MV-4-11 (cell line): Measurements from ENCODE around the gene VGF.
"Not testable (repeated sequence)": the region's sequence is repeated elsewhere in the genome, so short reads cannot be mapped to it uniquely, and the experiment has no call there.

Experiments
- DNase-seq: peaks from one replicate; lab custom pipeline; 2025; lab: John Stamatoyannopoulos, UW

The VGF gene

DNA sequence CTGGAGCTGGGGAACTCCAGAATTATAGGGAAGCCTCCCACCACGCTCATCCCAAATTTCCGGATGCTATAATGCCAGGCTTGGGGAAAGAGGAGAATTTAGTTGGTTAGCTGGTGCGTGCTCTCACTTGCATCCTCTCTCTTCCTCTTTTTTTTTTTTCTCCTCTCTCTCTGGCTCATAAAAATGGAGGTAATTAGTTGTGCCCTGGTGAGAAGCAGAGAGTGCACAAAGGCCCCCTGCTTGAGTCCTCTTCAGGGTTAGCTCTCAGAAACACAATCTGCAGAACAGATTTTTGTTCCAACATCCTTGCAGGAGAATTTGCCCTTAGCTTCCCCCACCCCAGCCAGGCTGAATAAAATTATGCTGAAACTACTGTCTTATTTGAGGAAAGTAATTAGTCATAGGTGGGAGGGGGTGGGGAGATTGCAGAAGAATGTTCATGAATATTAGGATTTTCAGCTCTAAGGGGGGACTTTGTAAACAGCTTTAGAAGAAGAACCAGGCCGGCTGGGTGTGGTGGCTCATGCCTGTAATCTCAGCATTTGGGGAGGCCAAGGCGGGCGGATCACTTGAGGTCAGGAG, 30.9 kb downstream of the VGF start:
- DNase-seq = peak; percentile 22

DNA sequence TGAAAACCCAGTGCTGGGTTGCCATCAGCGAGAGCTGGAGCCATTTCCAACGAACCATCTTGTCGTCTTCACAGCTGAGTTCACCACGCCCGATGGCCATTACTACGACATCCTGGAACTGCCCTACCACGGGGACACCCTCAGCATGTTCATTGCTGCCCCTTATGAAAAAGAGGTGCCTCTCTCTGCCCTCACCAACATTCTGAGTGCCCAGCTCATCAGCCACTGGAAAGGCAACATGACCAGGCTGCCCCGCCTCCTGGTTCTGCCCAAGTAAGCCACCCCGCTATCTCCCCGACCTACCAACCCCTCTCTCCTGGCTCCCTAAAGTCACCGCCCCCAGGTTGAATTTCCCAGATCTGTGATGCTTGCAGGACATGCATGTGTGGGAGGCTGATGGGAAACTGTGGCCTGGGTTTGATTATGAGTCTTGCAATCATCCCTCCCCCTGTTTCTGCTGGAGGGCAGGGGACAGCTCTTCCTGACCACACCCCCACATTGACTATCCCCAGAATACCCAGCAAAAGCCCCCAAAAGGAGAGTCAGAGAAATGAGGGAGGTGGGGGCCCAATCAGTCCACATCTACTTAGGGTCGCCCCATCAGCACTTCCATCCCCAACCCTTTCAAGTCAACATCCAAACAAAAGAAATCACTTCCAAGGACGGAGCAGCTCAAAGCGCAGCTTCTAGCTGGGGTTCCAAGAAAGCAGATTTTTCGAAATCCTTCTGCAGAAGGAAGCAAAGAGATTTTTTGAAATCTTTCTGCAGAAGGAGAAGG, 31.6 kb downstream of the VGF start:
- DNase-seq = no peak

DNA sequence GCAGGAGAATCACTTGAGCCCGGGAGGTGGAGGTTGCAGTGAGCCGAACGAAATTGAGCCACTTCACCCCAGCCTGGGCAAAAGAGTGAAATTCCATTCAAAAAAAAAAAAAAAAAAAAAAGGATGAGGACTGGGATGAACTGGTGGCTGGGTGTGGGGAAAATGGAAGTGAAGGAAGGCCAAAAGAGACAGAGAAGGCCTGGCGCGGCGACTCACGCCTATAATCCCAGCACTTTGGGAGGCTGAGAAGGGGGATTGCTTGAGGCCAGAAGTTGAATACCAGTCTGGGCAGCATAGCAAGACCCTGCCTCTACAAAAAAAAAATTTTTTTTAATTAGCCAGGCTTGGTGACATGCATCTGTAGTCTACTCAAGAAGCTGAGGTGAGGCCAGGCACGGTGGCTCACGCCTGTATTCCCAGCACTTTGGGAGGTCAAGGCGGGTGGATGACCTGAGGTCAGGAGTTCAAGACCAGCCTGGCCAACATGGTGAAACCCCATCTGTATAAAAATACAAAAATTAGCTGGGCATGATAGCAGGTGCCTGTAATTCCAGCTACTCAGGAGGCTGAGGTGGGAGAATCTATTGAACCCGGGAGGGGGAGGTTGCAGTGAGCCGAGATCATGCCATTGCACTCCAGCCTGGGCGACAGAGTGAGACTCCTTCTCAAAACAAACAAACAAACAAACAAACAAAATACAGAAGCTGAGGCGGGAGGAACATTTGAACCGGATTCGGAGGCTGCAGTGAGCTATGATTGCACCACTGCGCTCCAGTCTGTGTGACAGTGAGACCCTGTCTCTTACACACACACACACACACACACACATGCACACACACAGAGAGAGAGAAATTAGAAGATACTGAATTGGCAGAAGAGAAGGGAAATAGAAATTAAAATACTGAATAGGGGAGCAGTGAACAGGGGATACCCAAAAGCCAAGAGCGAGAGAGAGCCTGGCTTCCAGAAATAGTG, 32.5 kb downstream of the VGF start:
- not testable (repeated sequence) for DNase-seq

DNA sequence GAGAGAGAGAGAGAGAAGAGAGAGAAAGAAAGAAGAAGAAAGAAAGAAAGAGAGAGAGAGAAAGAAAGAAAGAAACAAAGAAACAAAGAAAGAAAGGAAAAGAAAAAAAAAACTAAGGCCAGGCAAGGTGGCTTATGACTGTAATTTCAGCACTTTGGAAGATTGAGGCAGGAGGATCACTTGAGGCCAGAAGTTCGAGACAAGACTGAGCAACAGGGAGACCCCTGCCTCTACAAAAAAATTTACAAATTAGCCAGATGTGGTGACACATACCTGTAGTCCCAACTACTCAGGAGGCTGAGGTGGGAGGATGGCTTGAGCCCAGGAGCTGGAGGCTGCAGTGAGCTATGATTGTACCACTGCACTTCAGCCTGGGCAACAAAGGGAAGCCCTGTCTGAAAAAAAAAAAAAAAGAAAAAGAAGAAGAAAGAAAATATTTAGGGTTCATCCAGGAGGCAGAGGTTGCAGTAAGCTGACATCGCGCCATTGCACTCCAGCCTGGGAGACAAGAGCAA, 35.7 kb downstream of the VGF start:
- peak; percentile 50 for DNase-seq

DNA sequence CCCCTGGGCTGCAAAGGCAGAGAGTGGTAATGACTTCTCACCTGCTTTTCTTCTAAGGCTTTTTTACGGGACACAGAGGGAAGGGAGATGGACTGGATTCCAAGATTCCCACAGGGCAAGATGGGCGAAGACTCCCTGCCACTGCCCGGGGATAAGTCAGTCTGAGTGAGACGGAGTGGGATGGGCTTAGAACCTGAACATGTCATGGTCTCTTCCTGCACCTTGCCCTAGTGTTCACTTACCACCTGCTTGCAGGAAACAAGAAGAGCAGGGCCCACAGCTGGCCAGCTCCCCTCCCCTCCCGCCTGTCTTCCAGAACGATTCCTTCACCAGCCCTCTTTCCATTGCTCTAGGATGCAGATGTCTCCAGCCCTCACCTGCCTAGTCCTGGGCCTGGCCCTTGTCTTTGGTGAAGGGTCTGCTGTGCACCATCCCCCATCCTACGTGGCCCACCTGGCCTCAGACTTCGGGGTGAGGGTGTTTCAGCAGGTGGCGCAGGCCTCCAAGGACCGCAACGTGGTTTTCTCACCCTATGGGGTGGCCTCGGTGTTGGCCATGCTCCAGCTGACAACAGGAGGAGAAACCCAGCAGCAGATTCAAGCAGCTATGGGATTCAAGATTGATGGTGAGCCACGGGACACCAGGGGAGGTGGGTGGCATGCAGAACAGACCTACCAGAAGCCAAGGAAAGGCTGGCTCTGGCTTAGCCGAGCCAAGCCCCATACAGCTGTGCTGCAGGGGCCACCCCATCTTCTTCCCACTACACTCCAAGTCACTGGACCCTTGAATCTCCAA, 37.1 kb downstream of the VGF start:
- DNase-seq = no peak

DNA sequence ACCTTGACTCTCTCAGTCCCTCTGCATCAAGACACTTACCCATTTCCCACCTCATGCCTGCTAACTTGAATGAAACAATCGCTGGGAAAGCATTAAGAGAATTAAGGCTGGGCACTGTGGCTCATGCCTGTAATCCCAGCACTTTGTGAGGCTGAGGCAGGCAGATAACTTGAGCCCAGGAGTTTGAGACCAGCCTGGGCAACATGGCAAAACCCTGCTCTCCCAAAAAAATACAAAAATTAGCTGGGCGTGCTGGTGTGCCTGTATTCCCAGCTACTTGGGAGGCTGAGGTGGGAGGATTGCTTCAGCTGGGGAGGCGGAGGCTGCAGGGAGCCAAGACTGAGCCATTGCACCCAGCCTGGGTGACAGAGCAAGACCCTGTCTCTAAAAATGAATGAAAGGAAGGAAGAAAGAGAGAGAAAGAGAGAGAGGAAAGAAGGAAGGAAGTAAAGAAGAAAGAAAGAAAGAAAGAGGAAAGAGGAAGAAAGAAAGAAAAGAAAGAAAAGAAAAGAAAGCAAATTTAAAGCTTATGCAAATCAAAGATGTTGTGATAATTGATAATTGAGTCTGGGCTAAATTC, 37.8 kb downstream of the VGF start:
- no peak for DNase-seq

DNA sequence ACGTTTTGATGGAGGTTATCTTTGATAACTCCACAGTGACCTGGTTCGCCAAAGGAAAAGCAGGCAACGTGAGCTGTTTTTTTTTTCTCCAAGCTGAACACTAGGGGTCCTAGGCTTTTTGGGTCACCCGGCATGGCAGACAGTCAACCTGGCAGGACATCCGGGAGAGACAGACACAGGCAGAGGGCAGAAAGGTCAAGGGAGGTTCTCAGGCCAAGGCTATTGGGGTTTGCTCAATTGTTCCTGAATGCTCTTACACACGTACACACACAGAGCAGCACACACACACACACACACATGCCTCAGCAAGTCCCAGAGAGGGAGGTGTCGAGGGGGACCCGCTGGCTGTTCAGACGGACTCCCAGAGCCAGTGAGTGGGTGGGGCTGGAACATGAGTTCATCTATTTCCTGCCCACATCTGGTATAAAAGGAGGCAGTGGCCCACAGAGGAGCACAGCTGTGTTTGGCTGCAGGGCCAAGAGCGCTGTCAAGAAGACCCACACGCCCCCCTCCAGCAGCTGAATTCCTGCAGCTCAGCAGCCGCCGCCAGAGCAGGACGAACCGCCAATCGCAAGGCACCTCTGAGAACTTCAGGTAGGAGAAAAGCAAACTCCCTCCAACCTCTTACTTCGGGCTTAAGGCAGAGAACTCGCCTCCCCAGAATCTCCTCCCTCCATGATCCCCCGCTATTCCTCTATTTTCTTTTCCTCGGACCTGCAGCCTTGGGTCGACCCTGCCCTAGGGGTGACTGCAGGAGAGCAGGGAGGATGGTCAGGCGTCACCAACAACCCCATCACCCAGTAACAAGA, 38.5 kb downstream of the VGF start, which contains the start of gene SERPINE1:
SERPINE1 (plus strand) TSS at position 454 of the 809 bp plus-strand sequence. CDS start 1,290 bp downstream, outside the sequence.
- DNase-seq = peak; percentile 84

DNA sequence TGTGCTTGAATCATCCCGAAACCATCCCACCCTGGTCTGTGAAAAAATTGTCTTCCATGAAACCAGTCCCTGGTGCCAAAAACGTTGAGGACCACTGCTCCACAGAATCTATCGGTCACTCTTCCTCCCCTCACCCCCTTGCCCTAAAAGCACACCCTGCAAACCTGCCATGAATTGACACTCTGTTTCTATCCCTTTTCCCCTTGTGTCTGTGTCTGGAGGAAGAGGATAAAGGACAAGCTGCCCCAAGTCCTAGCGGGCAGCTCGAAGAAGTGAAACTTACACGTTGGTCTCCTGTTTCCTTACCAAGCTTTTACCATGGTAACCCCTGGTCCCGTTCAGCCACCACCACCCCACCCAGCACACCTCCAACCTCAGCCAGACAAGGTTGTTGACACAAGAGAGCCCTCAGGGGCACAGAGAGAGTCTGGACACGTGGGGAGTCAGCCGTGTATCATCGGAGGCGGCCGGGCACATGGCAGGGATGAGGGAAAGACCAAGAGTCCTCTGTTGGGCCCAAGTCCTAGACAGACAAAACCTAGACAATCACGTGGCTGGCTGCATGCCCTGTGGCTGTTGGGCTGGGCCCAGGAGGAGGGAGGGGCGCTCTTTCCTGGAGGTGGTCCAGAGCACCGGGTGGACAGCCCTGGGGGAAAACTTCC, 39.2 kb downstream of the VGF start:
- peak; percentile 39 for DNase-seq

DNA sequence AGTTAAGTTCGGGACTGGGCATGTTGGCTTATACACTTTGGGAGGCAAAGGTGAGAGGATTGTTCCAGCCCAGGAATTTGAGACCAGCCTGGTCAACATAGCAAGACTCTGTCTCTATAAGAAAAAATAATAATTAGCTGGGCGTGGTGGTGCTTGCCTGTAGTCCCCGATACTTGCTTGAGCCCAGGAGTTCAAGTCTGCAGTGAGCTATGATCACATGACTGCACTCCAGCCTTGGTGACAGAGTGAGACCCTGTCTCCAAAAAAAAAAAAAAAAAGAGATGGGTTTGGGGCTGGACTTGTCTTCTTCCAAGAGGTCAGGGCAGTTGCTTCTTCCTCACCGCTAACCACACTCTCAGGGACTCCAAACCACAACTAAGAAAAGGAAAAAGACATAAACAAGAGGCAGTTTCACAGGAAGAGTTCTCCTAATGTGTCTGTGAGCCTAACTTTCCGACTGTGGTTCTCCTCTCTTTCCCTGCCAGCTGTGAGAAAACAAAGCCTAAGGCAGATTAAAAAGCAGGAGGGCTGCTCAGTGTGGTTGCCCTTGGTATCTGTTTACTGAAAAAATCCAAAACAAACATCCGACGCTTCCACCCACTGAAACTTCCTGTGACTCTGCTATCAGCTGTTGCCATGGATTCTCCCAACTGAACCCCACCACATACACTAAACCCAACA, 40.9 kb downstream of the VGF start:
- DNase-seq = peak; percentile 90

DNA sequence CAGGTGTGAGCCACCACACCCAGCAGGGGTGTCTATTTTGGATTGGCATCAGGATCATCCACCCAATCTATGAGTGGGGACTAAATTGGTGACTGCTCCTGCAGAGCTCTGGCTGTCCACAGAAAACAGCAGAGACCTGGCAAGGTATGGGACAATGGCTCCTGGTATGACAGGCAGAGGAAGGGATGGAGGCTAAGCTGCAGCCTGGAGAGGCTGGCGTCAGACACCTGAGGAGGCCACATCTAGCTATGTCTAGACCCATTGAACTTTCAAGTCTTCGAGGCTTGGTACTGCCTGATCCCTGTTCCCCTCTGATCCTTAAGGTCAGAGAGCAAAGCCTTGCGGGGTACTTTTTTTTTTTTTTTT, 41.7 kb downstream of the VGF start:
- DNase-seq = no peak

DNA sequence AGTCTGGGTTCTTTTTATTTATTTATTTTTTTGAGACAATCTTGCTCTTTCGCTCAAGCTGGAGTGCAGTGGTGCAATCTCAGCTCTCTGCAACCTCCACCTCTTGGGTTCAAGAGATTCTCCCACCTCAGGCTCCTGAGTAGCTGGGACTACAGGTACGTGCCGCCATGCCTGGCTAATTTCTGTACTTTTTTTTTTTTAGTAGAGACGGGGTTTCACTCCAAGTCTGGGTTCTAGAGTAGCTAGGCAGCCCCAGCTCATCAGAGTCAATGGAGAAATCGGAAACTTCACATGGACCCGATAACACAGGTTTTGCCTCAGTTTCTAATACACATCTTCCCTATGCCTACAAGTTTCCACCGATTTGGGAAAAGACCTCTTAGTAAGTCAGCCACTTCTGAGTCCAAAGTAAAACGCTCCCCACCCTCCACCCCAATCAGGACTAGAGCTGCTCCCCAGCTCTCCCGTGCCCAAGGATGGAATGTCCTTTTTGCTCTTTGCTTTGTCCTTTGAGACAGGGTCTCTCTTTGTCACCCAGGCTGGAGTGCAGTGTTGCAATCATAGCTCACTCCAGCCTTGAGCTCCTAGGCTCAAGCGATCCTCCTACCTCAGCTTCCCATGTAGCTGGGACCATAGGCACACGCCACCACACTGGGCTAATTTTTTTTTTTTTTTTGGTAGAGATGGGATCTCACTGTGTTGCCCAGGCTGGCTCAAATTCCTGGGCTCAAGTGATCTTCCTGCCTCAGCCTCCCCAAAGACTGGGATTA, 42.3 kb downstream of the VGF start:
- no peak for DNase-seq

DNA sequence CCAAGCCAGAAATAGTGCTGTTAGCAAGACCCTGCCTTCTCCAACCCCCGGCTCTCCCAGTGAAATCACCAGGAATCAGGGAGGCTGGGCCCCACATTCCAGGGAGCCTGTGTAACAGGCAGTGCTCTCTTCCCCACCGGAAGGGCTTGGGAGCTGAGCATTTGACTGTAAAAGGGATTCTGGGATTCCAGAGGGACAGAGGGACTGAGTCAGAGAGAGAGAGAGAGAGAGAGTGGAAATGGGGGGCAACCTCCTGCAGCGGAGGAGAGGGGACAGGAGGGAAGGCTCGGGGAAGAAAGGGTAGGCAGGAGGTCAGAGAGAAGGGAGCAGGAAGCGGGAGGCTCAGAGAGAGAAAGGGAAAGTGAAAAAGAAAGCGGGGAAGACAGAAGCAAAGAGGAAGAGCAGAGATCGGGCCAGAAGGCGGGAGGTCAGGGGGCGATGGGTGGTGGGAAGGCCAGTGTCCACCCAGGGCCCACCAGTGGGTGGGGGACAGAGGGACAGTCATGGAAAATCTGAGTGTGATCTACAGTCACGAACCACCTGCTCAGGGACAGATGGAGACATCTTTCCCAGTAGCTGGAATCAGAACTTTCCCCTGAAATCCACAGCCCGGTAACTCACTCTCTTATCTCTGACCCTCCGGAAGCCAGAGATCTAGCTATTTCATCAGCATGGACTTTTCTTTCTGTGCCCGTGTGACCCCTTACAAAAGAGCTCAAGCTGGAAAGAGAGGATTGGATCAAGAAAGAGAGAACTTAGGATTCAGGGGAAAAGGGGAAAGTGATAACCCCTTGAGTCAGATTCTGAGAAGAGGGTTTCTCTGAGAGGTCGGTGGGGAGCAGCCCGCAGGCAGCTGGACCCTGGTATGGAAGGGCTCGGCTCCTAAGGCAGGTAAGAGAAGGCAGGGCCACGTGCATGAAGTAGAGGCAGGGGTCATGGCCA, 43.1 kb downstream of the VGF start:
- peak; percentile 43 for DNase-seq

DNA sequence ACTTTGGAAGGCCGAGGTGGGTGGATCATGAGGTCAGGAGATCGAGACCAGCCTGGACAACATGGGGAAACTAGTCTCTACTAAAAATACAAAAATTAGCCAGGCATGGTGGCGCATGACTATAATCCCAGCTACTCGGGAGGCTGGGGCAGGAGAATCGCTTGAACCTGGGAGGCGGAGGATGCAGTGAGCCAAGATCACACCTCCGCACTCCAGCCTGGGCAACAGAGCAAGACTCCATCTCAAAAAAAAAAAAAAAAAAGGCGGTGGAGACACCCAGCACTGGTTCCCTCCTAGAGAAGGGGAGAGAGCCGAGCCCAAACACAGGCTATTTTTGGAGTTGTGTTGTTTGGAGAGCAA, 43.8 kb downstream of the VGF start:
- not testable (repeated sequence) for DNase-seq

DNA sequence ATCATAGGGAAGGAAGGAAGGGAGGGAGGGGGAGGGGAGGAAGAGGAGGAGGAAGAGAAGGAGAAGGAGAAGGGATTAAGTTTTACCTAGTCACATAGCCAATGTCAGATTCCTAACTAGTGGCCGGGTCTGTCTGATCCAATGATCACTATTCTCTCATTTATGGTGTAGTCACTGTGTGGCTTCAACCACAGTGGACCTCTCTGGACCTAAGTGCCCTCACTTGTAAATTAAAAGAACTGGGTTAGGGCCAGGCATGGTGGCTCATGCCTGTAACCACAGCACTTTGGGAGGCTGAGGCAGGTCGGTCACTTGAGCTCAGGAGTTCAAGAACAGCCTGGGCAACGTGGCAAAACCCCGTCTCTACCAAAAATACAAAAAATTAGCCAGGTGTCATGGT, 45.1 kb downstream of the VGF start:
- no peak for DNase-seq

DNA sequence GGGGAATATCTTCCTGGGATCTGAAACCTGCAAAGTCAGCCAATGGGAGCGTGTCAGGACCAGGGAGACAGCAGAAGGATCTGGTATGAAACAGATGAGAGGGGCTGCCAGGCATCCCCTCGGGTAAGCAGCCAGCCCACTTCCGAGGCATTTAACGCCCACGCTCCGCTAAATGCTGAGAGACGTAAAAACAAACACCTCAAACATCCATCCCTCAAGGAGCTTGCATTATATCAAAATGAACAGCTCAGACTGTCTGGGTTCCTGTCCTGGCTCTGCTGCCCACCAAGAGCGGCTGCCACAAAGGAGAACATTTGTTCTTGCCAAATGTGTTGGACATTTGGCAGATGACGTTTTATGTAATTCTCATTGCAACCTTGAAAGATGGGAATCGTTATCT, 45.5 kb downstream of the VGF start:
- no peak for DNase-seq

DNA sequence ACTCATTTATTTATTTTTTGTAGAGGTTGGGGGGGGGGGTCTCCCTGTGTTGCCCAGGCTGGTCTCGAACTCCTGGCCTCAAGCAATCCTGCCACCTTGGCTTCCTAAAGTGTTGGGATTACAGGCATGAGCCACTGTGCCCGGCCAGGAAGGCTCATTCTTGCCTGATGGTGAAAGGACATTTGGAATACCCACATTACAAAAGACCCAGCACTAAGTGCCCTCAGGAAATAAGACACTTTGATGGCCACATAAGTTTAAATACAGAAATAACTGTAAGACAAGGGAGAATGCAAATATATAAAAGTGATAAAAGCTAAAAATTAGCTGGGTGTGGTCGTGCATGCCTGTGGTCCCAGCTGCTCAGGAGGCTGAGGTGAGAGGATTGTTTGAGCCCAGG, 46.5 kb downstream of the VGF start:
- DNase-seq = no peak

DNA sequence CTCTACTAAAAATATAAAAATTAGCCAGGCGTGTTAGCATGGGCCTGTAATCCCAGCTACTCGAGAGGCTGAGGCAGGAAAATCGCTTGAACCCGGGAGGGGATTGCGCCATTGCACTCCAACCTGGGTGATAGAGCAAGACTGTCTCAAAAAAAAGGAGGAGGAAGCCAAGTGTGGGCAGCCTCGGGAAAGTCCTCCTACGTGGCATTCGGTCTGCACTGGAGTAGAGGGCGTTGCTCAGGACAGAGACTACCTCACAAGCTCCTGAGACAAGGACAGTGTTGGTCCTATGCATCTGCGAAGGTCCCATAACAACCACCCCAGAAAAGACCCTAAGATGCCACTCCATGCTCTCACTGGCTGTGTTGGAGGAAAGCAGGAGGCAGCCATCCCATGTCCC, 48.5 kb downstream of the VGF start:
- DNase-seq = no peak
